ENCODE measurements around the gene FIG4.

FIG4 gene

DNA sequence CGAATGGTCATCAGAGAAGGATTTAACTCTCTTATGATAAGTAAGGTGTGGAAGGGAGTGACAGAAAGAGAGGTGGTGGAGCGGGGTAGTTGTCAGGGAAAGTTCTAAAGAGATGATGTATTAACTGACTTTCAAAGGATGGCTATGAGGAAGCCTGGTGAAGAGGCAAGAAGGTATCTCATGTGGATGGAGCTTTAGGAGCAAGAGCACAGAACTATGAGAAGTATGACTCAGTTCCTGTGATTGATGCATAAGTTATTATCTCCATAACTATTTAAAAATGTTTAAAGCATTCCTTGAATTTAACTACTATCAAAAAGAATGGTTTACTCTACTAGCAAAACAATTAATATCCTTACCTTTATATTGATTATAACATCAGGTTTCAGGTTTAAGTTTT lies 28.9 kb upstream of the FIG4 start:
- Histone ChIP-seq H3K27ac (no peak overlapping the region), H3K4me3 (ENCODE audit: low read depth, low read length) (no peak overlapping the region), H3K27me3 (replicated peaks) (no peaks in the 10 kb centered on the region), H3K36me3 (replicated peaks) (no peaks in the 10 kb centered on the region)
- peak; percentile 36 for DNase-seq
- in situ Hi-C loops (cut with HindIII; ENCODE audit: low pct_ligation_motif_present, low sequenced_read_pairs) = no loop called here
- TF ChIP-seq, protein P1, sequence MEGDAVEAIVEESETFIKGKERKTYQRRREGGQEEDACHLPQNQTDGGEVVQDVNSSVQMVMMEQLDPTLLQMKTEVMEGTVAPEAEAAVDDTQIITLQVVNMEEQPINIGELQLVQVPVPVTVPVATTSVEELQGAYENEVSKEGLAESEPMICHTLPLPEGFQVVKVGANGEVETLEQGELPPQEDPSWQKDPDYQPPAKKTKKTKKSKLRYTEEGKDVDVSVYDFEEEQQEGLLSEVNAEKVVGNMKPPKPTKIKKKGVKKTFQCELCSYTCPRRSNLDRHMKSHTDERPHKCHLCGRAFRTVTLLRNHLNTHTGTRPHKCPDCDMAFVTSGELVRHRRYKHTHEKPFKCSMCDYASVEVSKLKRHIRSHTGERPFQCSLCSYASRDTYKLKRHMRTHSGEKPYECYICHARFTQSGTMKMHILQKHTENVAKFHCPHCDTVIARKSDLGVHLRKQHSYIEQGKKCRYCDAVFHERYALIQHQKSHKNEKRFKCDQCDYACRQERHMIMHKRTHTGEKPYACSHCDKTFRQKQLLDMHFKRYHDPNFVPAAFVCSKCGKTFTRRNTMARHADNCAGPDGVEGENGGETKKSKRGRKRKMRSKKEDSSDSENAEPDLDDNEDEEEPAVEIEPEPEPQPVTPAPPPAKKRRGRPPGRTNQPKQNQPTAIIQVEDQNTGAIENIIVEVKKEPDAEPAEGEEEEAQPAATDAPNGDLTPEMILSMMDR (IDR thresholded peaks at IDR 0.05; ENCODE audit: low read depth, low read length, missing control alignments) = no peak

GRCh38 chr6:109669811-109670210 lies 21.3 kb upstream of the FIG4 start:
- Histone ChIP-seq H3K36me3 (replicated peaks) (no peaks in the 10 kb centered on the region), H3K27me3 (replicated peaks) (no peaks in the 10 kb centered on the region), H3K4me3 (ENCODE audit: low read depth, low read length) (no peak overlapping the region), H3K27ac (no peak overlapping the region)
- DNase-seq = no peak
- TF ChIP-seq, protein P1 (IDR thresholded peaks at IDR 0.05; ENCODE audit: low read depth, low read length, missing control alignments) = no peak
- in situ Hi-C loops (cut with HindIII; ENCODE audit: low pct_ligation_motif_present, low sequenced_read_pairs) = no loop called here

DNA sequence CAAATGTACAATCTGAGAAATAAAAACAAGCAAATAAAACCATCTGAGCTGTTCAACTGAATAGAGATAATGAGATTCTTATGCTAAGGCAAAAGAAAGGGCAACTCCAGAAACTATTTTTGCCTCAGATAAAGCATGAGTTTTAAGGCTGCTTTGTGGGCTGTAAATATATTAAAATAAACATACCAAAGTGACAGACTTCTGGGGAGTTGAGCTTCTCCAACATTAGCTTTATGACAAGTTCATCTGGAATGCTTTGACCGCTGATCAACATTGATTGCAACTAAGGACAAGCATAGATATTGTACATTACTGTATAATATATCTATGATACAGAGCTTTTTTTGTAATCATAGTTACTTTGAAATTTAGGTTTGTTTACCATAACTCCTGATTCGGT lies 19.4 kb upstream of the FIG4 start:
- H3K4me3 ChIP-seq (ENCODE audit: low read depth, low read length) = no peak overlapping the region
- in situ Hi-C loops (cut with HindIII; ENCODE audit: low pct_ligation_motif_present, low sequenced_read_pairs) = no loop called here
- peak overlapping the region; percentile 22 for H3K27ac ChIP-seq
- H3K27me3 ChIP-seq (replicated peaks) = no peaks in the 10 kb centered on the region
- TF ChIP-seq, protein P1 (IDR thresholded peaks at IDR 0.05; ENCODE audit: low read depth, low read length, missing control alignments) = no peak
- peak; percentile 72 for DNase-seq
- no peaks in the 10 kb centered on the region for H3K36me3 ChIP-seq (replicated peaks)

DNA sequence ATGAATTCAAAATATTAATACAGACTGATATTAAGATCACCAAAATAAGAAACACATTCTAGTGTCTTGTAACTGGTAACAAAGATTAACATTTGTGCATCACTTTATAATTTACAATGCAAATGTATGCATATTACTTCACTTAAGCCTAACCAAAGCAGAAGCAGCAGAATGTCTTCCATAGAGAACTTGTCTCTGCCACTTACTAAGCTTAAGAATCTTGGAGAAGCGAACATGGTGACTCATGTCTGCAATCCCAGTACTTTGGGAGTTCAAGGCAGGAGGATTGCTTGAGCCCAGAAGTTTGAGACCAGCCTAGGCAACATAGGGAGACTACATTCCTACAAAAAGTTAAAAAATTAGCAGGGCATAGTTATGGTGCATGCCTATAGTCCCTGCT lies 18.9 kb upstream of the FIG4 start:
- DNase-seq = no peak
- TF ChIP-seq, protein P1 (IDR thresholded peaks at IDR 0.05; ENCODE audit: low read depth, low read length, missing control alignments) = no peak
- H3K4me3 ChIP-seq (ENCODE audit: low read depth, low read length) = no peak overlapping the region
- in situ Hi-C loops (cut with HindIII; ENCODE audit: low pct_ligation_motif_present, low sequenced_read_pairs) = no loop called here
- no peaks in the 10 kb centered on the region for H3K36me3 ChIP-seq (replicated peaks)
- no peaks in the 10 kb centered on the region for H3K27me3 ChIP-seq (replicated peaks)
- peak overlapping the region; percentile 3 for H3K27ac ChIP-seq

DNA sequence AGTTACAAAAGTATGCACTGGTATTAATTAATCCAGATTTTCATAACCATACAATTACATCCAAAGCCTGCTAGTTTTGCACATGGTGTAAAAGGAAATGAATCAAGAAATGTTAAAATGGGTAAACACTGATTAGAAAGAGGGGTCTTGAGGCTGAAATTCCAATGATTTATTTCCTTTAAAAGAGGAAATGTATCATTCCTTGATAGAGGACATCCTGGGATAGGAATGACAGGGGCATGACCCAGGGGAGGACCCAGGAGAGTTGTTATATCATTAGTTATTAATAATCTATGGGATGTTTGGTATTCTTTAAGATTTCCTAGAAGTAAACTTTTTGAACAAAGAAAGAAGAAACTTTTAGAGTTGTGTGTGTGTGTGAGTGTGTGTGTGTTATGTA lies 18.3 kb upstream of the FIG4 start:
- no peak for DNase-seq
- no peak overlapping the region for H3K27ac ChIP-seq
- in situ Hi-C loops (cut with HindIII; ENCODE audit: low pct_ligation_motif_present, low sequenced_read_pairs) = no loop called here
- H3K4me3 ChIP-seq (ENCODE audit: low read depth, low read length) = no peak overlapping the region
- H3K27me3 ChIP-seq (replicated peaks) = no peaks in the 10 kb centered on the region
- TF ChIP-seq, protein P1 (IDR thresholded peaks at IDR 0.05; ENCODE audit: low read depth, low read length, missing control alignments) = no peak
- no peaks in the 10 kb centered on the region for H3K36me3 ChIP-seq (replicated peaks)

- TF ChIP-seq, protein P1 (IDR thresholded peaks at IDR 0.05; ENCODE audit: low read depth, low read length, missing control alignments) = no peak
- no peak overlapping the region for H3K27ac ChIP-seq
- no peaks in the 10 kb centered on the region for H3K27me3 ChIP-seq (replicated peaks)
- no peaks in the 10 kb centered on the region for H3K36me3 ChIP-seq (replicated peaks)
- DNase-seq = no peak
- in situ Hi-C loops (cut with HindIII; ENCODE audit: low pct_ligation_motif_present, low sequenced_read_pairs) = no loop called here
- no peak overlapping the region for H3K4me3 ChIP-seq (ENCODE audit: low read depth, low read length)
Measured at GRCh38 chr6:109676724-109677123, 14.4 kb upstream of the FIG4 start.
